H1 (cell line): ENCODE data around the gene HPD. TPM values are rescaled to one million over a fixed set of nuclear protein-coding genes. Genes with fewer than 3 reads are reported as not detected.

ENCODE experiments used
- CTBP2 ChIP-seq: IDR thresholded peaks from 2 replicates; pipeline ENCODE4 v1.7.0; 2011; ENCODE audit warnings: borderline replicate concordance, mild to moderate bottlenecking, moderate library complexity, mixed read lengths, low read length; ENCODE audit not compliant: insufficient read depth, insufficient read length
- RBBP5 ChIP-seq: IDR thresholded peaks from 2 replicates; pipeline ENCODE4 v1.7.1; 2012; ENCODE audit warnings: low read depth, mild to moderate bottlenecking, inconsistent platforms, low read length, moderate library complexity, borderline replicate concordance
- polyA plus RNA-seq, 7 experiments: library from polyadenylated mRNA; depleted of rRNA in 3 of 7; stranded (reverse) in 5 of 7; unstranded in 2 of 7; fragments of >200 nt in 5 of 7; fragments of 200-250 nt in 2 of 7; gene quantifications; 1 replicate in 5 of 7; 2 replicates in 1 of 7; 4 replicates in 1 of 7; pipeline versions ENCODE4 v1.2.1 to v1.2.3, GENCODE V29; 2011 to 2013; ENCODE audit warnings: missing spikeins in 2 of 7, mixed read lengths in 2 of 7
- total RNA-seq: library from RNA; stranded (reverse); fragmentation: NEBNext Ultra II Directional; extraction: Animal tissue kit (Norgen Biotek cat#: 25700); gene quantifications from 2 replicates; pipeline ENCODE4 v1.2.1, GENCODE V29; 2021

Gene HPD
- total and polyA plus RNA-seq, 2 of the 8 experiments (the other 6 are each of a cell fraction or from before 2014, with no cell fraction given) = 0.48 to 0.56 TPM

- no peak for TF ChIP-seq CTBP2
- no peak for TF ChIP-seq RBBP5
These were observed 65.2 kb downstream of the HPD start, which contains the start of gene RHOF (continued) for GRCh38 chr12:121793440-121793837.
